ENCODE measurements around the gene KSR1.

The KSR1 gene

GRCh38 chr17:27558341-27558740 is 102.1 kb downstream of the KSR1 start:
- DNase-seq, result peak; percentile 54

- no peak for DNase-seq
Measured at GRCh38 chr17:27558842-27559505, 102.7 kb downstream of the KSR1 start.

- DNase-seq, result peak; percentile 26
Measured at GRCh38 chr17:27559506-27560481, 103.5 kb downstream of the KSR1 start.

- DNase-seq, result peak; percentile 38
Measured at GRCh38 chr17:27560668-27561067, 104.4 kb downstream of the KSR1 start.

GRCh38 chr17:27562777-27563455 is 106.7 kb downstream of the KSR1 start:
- no peak for DNase-seq

- DNase-seq, result no peak
Measured at GRCh38 chr17:27563532-27563931, 107.3 kb downstream of the KSR1 start.

- DNase-seq, result no peak
Measured at GRCh38 chr17:27564463-27564862, 108.2 kb downstream of the KSR1 start.

- no peak for DNase-seq
Measured at GRCh38 chr17:27565874-27566670, 109.8 kb downstream of the KSR1 start.

GRCh38 chr17:27566671-27567562 is 110.7 kb downstream of the KSR1 start:
- no peak for DNase-seq

GRCh38 chr17:27567563-27567859 is 111.3 kb downstream of the KSR1 start:
- no peak for DNase-seq

- no peak for DNase-seq
Measured at GRCh38 chr17:27568216-27568615, 112.0 kb downstream of the KSR1 start.

- DNase-seq, result no peak
Measured at GRCh38 chr17:27568811-27569210, 112.6 kb downstream of the KSR1 start.

- DNase-seq, result no peak
Measured at GRCh38 chr17:27569257-27569722, 113.0 kb downstream of the KSR1 start.

- DNase-seq, result no peak
Measured at GRCh38 chr17:27569884-27570577, 113.8 kb downstream of the KSR1 start.

- no peak for DNase-seq
Measured at GRCh38 chr17:27570578-27570914, 114.3 kb downstream of the KSR1 start.

GRCh38 chr17:27571563-27572352 is 115.5 kb downstream of the KSR1 start:
- no peak for DNase-seq

- no peak for DNase-seq
Measured at GRCh38 chr17:27572665-27573064, 116.4 kb downstream of the KSR1 start.

- DNase-seq, result no peak
Measured at GRCh38 chr17:27573548-27573947, 117.3 kb downstream of the KSR1 start.

- no peak for DNase-seq
Measured at GRCh38 chr17:27573971-27574525, 117.8 kb downstream of the KSR1 start.

Measured in NCI-H2029 (cell line).